ENCODE results near the gene LRGUK.
"Not testable (repeated sequence)": the region's sequence is repeated elsewhere in the genome, so short reads cannot be mapped to it uniquely, and the experiment has no call there.

Gene LRGUK

DNA sequence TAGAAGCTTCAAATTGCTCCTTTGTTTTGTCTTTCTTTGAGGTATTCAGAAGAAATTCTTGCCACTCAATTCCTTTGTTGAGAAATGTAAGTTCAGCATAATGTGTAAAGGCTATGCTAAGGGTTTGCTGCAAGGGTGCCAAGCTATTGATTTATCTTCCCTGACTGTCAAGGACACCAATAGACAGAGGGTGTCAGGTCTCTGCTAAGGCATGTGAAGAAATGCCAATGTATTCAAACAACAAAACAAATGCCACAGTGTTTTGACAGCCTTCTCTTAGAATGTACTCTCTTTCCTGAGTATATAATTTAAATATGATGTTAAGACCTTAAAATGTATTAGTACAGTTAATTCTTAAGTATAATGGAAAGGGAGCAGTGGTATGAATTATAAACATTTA is 62.4 kb downstream of the LRGUK start:
- DNase-seq: no peak

DNA sequence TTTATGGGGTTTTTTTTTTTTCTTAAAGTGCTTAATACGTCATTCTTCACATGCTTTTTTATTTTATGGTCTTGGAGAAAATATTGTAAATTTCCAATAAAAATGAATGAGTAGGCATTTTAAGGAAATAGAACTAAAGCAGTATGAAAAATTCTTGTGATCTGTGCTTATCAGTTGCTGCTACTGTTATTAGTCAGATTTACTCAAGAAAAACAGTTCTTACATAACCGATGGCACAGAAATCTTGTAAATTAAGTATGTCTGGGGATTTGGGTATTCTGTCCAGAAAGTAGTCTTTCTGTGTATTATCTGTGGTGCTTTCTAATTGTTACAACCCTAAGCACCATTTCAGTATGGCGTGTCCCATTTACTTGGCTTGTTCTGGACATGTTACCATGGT is 64.7 kb downstream of the LRGUK start:
- no peak for DNase-seq

DNA sequence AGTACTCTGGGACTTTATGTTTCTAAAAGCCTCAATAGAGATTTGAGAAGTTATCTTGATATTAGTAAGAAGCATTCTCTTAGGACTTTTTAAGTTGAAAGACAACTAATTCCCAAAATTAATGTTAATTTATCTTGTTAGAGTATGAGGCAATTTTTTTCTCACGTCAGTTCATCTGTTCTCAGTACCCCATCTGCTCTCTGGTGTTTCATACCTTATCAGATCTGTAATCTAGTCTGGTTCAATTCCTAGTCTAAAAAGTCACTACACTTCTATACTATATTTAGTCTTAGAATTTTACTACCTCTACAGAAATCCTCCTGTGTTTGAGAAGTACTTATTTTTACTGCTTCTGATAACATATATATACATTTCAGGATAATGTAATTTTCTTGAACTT is 66.1 kb downstream of the LRGUK start:
- DNase-seq: no peak

DNA sequence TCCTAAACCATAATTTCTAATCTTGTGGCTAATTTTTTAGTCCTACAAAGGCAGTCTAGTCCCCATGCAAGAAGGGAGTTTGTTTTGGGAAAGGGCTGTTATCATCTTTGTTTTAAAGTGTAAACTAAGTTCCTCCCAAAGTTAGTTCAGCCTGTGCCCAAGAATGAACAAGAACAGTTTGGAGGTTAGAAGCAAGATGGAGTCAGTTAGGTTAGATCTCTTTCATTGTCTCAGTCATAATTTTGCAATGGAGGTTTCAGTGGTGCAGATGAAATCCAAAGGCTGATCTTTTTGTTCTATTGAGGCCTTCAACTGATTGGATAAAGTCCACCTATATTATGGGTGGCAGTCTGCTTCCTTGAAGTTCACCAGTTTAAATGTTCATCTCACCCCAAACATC is 68.1 kb downstream of the LRGUK start:
- no peak for DNase-seq

DNA sequence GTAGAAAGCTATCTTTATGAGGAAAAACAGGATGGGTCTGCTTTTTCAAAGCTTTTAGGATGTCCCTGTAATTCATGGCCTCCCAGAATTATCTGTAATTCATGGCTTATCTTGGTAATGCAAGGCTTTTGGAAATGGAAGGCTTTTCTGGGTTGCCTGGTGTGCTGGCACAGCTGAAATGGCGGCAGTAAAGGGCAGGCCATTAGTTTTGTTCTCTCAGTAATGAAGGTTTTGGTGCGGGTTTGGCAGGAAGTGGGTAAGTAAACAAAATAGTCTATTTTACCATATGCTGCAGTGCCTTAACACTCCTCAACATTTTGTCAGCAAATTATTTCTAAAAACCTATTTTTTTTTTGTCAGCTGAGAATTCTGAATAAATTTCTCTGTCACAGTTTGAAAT is 69.3 kb downstream of the LRGUK start:
- DNase-seq: no peak

DNA sequence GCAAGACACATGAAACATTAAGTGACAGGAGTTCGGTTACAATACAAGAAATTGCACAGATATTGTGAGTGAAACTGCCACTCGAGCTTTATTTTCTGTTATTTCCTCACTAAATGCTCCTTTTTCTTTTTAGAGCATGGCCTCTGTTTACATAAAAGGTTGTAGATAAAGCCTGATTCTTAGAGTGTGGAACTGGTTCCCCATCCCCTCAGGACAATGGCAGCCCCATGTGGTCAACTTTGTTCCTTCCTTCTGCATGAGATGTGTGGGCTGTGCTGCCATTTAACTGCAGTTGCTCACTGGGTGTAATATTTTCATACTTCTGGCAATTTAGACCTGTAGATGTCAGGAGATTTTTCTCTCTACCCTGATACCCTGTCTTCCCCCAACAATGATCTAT is 70.2 kb downstream of the LRGUK start:
- DNase-seq: no peak

DNA sequence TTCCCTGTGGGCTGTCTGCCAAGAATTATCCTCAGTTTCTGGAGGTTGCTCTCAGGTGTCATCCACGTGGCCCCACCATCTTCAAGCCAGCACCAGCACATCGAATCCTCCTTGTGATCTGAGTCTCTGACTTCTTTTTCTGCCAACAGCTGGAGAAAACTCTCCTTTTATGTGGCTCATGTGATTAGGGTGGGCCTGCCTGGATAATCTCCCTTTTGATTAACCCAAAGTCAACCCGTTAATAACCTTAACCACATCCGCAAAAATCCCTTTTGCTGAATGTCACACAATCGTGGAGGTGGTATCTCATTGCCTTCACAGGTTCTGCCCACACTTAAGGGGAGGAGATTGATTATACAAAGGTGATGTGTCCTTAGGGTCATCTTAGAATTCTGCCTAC is 73.8 kb downstream of the LRGUK start:
- no peak for DNase-seq

DNA sequence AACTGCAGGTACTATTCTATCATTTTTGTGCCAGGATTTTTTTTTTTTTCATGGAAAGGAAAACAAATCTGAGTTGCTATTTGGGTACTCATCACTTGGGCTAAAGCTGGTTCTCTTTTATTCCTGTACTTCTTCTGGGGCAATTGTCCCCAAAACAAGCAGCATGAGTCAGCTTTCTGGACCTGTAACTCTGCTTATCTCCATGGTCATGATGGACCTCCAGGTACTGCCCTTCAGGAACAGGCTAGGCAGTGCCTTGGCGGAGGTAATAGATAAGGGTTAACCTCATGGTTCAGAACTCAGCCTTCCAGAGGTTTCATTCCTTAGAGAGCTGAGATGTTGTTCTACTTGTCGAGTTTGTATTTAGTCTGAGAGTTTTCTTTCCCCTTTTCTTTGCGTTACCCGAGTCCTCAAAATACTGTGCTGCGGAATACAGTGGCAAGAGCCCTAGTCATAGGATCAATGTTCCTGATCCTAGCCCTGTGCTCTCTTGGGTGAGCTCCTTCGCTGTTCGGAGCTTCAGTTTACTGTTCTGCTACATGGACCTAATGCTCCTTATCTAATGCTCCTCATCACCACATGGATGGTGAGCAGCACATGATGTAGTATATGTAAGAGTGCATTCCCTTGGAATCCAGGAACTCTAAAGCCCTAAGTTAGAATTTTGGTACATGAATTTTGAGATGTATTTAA is 74.6 kb downstream of the LRGUK start:
- DNase-seq: no peak

DNA sequence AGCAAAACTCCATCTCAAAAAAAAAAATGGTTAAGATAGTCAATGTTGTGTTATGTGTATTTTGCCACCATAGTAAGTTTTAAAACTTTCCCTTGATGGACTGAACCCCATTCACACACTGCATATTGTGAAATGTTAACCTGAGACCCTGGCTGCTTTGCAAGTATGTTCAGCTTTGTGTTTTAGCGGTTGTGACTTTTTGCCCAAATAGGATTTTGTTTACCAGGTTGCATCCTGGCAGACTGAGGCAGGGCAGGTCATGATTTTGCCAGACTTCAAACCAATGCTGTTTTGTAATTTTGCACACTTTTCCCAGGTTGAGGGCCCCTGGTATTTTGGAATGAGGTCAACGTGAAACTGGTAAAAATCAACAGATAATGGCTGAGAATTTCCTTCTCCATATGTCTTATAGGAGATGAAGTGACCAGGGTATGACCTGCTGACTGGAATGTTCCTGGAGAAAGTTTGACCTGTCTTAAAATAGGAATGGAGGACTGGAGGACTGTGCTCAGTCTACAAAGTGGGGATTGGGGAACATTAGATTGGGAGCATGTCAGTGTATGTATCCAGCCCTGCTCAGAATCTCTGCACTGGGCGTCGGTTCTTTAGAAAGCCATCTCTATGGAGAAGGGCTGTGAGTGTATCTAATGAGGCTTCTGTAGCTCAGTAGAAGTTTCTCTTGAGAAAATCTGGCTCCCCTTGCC is 76.2 kb downstream of the LRGUK start:
- no peak for DNase-seq

DNA sequence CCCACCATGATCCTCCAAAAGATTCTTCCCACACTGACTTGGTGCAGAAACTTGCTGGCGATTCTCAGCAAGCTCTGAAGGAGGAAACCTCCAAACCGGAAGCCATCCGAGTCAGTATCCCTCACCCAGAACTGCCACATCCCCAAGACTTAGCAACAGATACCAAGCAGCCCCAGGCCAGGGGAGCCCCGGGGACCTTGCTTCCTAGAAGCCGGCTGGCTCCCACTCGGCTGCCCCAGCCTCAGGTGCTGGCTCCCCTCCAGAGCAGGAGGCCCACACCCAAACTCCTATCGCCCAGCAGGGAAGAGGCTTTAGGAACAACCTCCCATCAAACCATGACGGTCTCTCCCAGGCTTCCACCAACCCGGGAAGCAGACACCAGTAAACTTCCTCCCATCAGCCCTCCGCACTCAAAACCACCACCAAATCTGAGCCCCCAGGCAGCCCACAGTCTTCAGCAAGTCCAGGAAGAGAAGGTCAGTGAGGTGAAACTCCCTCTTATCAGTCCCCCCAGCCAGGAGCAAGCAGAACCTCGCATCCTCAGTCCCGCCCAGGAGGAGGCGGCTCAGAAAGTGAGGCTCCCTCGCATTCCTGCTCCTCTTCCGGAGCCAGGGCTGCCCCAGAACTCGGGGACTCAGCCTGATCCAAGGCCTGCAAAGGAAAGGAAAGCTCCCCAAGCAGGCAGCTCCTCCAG is 82.3 kb downstream of the LRGUK start:
- DNase-seq: no peak

DNA sequence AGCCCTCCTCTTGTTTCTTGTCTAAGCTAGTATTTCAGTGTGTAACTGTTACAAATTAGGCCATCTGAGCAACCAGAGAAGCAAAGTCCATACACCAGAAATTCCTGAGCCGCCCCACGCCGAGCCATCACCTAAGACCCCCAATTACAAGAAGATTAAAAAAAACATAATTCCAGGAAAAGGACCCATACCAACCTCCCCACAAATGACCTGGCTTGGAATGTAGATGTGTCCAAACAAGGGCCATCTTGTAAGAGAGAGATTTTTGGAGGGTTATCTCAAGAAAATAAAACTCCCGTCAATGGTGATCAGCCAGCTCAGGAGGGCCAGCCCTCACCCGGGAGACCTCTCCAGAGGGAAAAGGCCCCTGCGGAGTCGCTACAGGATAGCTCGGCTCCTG is 83.1 kb downstream of the LRGUK start:
- no peak for DNase-seq

DNA sequence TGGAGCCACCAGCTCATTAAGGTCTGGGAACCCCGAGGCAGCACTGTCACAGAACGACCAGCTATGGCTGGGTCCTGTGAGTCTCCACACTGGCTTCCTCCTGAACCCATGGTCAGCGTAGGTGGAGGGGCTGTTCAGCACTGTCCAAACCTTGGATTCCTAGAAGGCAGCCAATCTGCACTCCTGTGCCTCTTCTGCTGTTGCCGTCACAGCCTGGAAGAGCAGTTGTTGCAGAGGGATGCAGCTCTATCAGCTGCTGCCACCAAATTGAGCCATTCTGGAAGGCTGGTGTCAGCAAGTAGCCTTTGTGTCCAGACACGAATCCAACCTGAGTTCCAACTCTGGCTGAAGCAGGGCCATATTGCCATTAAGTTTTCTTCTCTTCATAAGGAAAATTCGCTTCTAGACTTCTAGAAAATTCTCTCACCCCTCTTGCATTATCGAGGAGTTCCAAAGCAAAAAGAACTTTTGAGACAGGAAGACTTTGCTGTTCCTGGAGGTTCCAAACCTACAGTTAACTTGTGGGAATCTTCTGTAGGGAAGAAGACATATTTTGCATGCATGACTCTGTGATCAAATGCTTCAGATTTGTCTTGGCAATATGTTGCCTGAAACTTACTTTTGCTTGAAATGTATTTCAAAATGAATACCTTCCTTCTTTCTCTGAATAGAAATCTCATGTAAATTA is 84.0 kb downstream of the LRGUK start:
- no peak for DNase-seq

DNA sequence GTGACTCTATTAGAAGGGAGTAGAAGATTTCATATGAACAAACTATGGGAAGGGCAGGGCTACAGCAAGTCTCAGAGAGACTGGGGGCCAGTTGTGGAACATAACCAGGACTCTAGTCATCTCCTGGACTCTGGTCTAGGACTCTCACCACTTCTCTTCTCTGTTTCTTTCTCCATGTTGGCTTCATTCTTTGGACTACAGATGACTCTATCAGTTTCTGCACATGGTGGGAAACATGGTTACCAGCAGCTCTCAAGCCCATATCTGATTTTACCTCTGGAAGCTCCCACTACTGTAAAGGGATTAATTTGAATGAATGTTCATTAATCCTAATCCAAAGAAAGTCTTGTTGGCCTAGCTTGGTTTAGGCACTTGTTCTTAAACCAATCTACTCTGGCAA is 84.7 kb downstream of the LRGUK start:
- DNase-seq: no peak

DNA sequence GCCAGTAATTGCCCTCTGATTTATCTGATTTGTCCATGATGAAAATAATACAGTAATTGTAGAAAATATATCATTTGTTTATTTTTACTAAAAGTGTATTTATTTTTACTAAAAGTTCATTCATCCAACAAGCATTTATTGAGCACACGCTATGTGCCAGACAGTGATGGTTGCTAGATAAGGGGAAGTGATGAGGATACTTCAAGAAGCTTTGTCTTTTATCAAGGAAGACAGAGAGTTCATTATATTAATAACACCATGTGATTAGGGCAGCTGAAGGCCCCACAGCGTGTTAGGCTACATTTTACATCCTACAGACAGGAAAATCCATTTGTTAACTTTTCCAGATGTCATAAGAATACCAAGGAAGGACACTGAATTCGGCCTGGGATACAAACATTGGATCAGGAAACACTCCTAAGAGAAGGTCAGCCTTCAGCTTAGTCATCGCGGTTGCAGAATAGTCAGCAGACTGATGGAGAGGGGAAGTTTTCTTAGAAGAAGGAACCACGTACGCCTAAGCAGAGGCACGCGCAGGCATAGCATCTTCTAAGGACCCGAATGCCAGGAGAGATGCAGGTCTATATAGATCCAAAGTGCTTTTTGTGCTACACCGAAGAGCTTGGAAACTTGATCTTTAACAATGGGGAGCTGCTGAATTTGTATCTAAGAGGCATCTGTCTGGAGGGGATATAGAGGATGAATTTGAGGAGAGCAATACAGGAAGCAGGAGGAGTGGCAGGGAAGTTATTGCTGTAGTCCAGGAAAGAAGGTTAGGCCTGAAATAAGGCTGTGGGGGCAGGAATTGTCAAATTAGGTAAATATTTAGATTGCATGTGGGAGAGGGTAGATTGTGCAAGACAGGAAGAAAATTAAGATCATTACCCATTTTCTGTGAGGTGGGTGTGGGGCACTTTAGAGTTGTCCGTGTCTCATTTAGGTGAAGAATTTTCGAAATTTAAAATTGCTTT is 85.7 kb downstream of the LRGUK start:
- DNase-seq: no peak

DNA sequence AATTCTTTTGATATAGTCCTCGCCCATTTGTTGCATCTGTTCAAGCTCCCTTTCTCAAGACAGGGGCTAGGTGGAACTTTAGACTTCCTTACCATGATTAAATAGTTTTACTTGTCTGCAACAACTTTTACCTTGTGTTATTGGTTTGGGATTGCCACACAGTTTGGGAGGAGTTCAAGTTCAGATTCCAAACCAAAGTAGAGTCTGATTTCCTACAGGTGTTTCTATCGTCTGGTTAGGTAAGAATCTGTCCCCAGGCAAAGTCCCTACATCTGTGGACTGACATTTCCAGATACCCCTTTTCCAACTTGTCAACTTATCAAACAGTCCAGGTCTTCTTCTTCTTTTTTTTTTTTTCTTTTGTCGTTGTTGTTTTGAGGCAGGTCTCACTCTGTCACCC is 93.1 kb downstream of the LRGUK start:
- DNase-seq: no peak

DNA sequence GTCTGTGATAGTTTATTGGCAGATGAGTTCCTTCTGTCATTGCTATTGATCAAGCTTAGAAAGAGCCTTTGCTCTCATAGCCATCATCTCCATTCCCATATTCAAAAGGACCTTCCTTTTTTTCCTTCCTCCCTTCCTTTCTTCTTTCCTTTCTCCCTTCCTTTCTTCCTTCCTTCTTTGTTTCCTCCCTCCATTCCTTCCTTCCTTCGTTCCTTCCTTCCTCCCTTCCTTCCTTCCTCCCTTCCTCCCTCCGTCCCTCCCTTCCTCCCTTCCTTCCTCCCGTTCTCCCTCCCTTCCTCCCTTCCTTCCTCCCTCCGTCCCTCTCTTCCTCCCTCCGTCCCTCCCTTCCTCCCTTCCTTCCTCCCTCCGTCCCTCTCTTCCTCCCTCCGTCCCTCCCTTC is 104.2 kb downstream of the LRGUK start:
- DNase-seq: not testable (repeated sequence)

DNA sequence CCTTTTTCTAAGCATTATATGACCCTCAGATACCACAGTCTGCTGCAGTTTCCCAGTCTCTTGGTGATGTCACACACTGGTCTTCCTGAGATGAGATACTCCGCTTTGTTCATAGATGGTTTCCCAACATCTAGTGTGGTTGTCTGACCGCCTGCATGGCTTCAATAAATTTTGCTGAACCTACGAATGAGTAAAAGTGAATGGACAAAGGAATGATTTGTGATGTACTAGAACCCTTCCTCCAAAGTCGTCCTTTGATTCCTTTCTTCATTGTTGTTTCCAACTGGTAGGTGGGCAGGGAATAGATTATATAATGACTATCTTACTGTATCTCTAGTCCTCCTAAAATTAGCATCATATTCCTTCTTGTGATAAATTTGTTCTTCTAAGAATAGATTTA is 107.1 kb downstream of the LRGUK start:
- DNase-seq: no peak

DNA sequence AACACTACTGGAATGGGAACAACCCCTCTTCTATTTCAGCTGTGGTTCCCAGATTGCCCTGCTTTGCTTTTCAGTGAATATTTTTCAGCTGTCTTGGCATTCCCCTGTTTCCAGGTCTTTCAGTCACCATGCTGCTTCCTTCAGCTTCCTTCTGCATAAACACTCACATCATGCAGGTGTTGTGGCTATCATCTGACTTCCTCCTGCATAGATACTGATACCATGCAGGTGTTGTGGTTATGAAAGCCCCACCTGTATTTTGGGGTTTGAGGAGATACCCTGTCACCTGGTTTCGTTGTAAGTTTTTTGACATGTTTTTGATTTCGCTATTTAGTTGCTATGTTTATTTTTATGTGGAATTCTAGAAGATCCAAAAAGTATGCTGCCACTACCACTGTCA is 118.1 kb downstream of the LRGUK start:
- no peak for DNase-seq

DNA sequence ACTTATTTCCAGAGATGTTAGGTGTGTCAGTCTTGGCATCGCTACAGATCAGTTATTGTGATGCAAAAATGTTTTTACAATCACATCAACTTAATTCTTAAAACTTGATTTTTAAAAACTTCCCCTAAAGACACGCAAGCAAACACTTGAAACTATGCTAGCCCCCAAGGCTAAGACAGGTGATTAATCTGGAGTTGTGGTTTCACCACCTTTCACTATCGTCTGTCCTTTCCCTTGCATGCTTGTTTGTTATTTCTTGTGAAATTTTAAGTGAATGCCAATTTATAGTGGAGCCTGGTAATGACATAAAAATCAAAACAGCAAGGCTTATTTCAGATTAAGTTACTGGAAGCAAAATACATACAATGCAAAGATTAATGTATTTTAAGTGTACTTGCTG is 119.2 kb downstream of the LRGUK start:
- no peak for DNase-seq

DNA sequence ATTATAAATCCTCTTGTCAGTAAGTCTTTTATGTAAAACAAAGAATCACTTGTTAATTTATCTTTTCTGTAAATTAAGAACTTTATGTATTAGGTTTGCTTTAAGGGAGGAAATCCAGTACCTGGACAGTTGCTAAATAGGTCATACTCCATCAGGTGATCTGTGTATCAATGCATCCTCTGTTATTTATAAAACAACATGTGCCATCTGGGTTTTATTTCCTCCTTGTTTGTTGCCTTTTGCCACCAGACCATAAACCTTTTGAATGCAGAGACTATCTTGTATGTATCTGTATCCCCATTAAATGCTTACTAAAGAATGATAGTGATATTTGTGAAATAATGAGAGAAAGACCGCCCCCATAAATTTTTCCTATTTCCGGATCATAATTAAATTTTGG is 119.6 kb downstream of the LRGUK start:
- no peak for DNase-seq

DNA sequence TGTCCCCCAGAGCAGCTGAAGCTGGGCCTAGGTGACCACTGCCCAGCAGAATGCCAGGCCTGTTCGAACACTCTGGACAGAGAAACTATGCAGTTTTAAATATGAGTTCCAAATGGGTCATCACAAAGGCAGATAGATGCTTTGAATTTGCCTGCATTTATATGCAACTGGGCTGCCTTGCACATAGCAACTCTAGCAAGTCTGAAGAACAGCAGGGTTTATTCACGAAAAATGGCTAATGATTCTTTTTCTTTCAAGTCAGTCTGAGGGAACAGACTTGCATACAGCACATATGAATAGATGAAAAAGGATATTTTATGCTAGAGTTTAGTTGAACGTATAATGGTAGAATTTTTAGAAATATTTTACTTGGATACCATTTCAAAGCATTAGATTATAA is 121.1 kb downstream of the LRGUK start:
- no peak for DNase-seq

DNA sequence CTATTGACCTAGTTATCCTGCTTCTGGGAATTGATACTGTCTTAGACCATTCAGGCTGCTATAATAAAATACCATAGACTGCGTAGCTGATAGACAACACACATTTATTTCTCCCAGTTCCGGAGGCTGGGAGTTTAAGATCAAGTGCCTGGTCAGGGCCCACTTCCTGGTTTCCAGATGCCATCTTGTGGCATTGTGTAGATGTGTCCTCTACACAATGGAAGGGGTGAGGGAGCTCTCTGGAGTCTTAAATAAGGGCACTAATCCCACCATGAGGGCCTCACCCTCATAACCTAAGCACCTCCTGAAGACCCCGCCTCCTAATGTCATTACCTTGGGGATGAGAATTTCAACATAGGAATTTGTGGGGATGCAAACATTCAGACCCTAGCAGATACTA is 127.2 kb downstream of the LRGUK start:
- DNase-seq: no peak

DNA sequence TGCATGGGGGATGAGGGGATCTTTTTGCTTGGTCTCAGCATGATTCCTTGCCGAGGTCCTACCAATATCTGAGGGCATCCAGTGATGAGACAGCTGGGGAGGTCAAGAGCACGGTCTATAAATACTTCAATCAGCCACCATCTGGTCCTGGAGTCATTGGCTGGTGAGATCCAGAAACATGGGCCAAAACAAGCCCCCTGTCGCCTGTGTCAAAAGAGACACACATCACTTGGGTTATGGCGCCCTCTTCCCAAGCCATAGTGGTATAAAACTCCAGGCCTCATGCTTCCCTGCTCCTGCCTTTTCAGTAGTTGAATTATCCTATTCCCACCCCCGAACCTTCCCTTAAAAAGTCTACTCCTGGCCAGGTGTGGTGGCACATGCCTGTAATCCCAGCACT is 128.7 kb downstream of the LRGUK start:
- DNase-seq: no peak

Measured in activated CD8-positive, alpha-beta memory T cell treated with anti-CD3 and anti-CD28 coated beads for 24 hours (primary cell).